Bone marrow (tissue), 2 donors: ENCODE measurements around the gene UQCRHL.

Experiments used
- DNase-seq, 2 donors: peaks; one replicate each; lab custom pipeline; 2025; lab: John Stamatoyannopoulos, UW

The UQCRHL gene

DNA sequence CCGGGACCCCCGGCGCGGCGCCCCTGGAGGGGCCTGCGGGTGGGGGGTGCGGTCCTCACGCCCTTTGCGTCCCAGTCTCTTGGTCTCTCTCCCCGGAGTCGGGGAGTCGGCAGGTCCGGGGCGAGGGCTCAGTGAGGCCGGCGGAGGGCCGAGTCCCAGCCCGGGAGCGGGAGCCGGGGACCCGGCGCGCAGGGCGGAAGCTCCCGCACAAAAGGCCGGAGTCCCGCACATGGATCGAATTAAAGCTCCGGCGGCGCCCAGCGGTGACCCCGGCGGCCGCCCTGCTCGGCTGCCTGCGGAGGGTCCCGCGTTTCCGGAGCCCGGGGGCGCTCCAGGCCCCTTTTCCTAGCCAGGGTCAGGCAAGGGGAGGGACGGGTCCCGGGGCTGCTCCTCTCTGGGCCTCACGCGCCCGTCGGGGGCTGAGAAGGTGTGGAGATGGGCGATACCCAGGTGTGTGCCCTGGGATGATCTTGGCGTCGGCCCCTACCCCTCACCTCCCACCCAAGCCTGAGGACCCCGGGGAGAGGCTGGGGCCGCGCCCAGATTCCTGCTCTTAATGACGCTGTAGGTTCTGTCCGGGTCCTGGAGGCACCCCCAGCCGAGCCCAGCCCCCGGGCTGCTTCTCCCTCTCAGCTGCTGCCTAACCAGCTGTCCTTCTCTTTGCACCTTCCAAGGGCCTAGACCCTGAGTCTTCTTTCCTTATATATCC lies 48.3 kb downstream of the UQCRHL start:
- no peak for DNase-seq

DNA sequence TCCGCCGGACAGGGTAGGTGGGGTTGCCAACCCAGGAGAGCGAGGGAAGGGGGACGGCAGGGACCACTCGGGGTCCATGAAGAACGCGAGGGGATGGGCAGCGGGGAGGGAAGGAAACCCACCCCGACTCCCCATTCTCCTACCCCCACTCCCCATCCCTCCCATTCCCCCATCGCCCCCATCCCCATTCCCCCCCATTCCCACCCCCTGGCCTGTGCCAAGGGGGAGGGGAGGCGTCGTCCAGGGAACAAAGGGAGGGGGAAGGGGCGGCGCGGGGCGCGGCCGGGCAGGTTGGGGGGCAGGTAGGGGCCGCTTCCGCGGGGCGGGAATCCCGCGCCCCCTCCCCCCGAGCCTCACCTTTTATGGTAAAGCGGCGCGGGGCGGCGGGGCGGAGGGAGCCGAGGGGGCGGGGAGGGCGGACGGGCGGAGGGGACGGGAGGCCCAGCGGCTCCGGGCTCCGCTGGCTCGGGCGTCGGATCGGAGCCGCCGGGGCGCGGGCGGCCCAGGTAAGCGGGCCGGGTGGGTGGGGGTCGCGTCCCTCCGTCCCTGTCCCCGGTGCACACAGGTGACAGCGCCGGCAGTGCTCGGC lies 49.0 kb downstream of the UQCRHL start, which contains the start of gene FBLIM1:
Gene FBLIM1, plus strand, starts transcription at position 453 of the 589 bp plus-strand sequence. CDS start 6,189 bp downstream, outside the sequence.
- DNase-seq = no peak

DNA sequence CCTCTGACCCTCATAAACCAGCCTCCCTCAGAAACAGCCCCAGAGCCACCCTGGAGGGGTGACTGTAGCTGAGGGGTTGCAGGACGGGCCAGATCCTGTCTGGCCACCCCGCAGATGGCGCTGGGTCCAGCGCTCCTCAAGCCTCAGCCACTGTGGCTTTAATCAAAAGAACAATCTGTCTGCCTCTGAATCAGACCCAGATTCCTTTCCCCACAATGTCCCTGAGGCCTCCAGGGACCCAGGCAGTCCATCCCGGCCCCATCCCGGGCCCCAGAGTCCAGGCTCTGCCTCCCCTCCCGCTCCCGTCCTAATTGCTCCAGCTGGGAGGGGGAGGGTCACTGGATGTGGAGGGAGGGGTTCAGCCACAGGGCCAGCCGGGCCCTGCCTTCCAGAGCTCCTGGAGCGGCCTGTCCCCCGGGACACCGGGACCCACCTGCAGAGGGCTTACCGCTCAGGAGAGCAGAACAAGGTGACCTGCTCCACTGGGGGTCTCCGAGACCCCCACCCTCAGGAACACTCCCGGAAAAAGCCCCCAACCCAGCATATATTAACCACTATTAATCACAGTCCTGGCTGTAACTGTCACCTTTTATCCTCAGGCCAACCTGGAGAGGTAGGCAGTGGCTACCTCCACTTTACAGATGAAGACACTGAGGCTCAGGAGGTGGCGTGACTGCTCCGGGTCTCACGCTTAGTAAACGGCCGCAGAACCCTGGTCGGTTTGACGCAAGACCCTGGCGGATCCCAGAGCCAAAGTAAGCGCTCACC lies 49.7 kb downstream of the UQCRHL start:
- DNase-seq = no peak
